HepG2 (cell line): ENCODE data around the gene ZFAND6. TPM values are rescaled to one million over a fixed set of nuclear protein-coding genes. Genes with fewer than 3 reads are reported as not detected.

Experiments used
- ATF7-NPFF ChIP-seq: sonication (generic); formaldehyde crosslinking; IDR thresholded peaks from 2 replicates; pipeline ENCODE4 v1.8.1; 2023; ENCODE audit warnings: mild to moderate bottlenecking, low read depth, missing genetic modification reagents, moderate library complexity
- ESRRA ChIP-seq: sonication (generic); formaldehyde crosslinking; IDR thresholded peaks from 2 replicates; pipeline ENCODE4 v1.5.1; 2020; ENCODE audit warnings: mild to moderate bottlenecking, low read depth, missing genetic modification reagents
- KDM2A ChIP-seq: sonication (generic); formaldehyde crosslinking; IDR thresholded peaks from 2 replicates; pipeline ENCODE4 v1.4.0; 2020; ENCODE audit warnings: low read depth, missing genetic modification reagents, borderline replicate concordance
- MTA1 ChIP-seq: sonication (generic); formaldehyde crosslinking; IDR thresholded peaks from 2 replicates; pipeline ENCODE4 v1.4.0; 2020; ENCODE audit warnings: missing genetic modification reagents, mild to moderate bottlenecking, borderline replicate concordance
- NAIF1 ChIP-seq: sonication (generic); formaldehyde crosslinking; IDR thresholded peaks from 2 replicates; pipeline ENCODE4 v1.5.0; 2020; ENCODE audit warnings: mild to moderate bottlenecking, missing genetic modification reagents, borderline replicate concordance
- NONO ChIP-seq, 2 experiments: fragments of 450-650 bp in 1 of 2; sonication (generic) in 1 of 2; formaldehyde crosslinking in 1 of 2; IDR thresholded peaks in 1 of 2; conservative IDR thresholded peaks in 1 of 2; 2 replicates each; pipeline versions ENCODE4 v1.6.1 to v1.8.0; 2017 to 2022; ENCODE audit warnings: mild to moderate bottlenecking in 1 of 2, missing genetic modification reagents in 1 of 2, moderate library complexity in 1 of 2
- PAWR ChIP-seq: sonication (generic); formaldehyde crosslinking; IDR thresholded peaks from 2 replicates; pipeline ENCODE4 v1.4.0; 2020; ENCODE audit warnings: missing genetic modification reagents, mild to moderate bottlenecking, borderline replicate concordance
- PPARG ChIP-seq: conservative IDR thresholded peaks from 2 replicates; pipeline ENCODE4 v1.6.1; 2016; ENCODE audit warnings: missing biosample characterization, missing genetic modification reagents
- RFXANK ChIP-seq: IDR thresholded peaks from 2 replicates; pipeline ENCODE4 v1.6.1; 2016
- SALL2 ChIP-seq: sonication (generic); formaldehyde crosslinking; IDR thresholded peaks from 2 replicates; pipeline ENCODE4 v1.8.1; 2023; ENCODE audit warnings: mild to moderate bottlenecking, missing genetic modification reagents, inconsistent platforms
- SKI ChIP-seq: fragments of 450-650 bp; IDR thresholded peaks from one replicate; pipeline ENCODE4 v1.6.1; 2018; ENCODE audit warnings: mild to moderate bottlenecking; ENCODE audit not compliant: partially characterized antibody
- TOPORS ChIP-seq: sonication (generic); formaldehyde crosslinking; IDR thresholded peaks from 2 replicates; pipeline ENCODE4 v1.8.0; 2023; ENCODE audit warnings: mild to moderate bottlenecking, missing genetic modification reagents
- ZC3H4 ChIP-seq: sonication (generic); formaldehyde crosslinking; IDR thresholded peaks from 2 replicates; pipeline ENCODE4 v1.4.0; 2020; ENCODE audit warnings: missing genetic modification reagents, borderline replicate concordance
- ZNF350 ChIP-seq: sonication (generic); formaldehyde crosslinking; IDR thresholded peaks from 2 replicates; pipeline ENCODE4 v1.4.0; 2020; ENCODE audit warnings: mild to moderate bottlenecking, low read depth, missing genetic modification reagents, borderline replicate concordance
- ZNF547 ChIP-seq: sonication (generic); formaldehyde crosslinking; IDR thresholded peaks from 2 replicates; pipeline ENCODE4 v1.5.1; 2020; ENCODE audit warnings: mild to moderate bottlenecking, missing genetic modification reagents
- polyA plus RNA-seq, 8 experiments: library from polyadenylated mRNA; depleted of rRNA in 3 of 8; stranded (reverse) in 7 of 8; unstranded in 1 of 8; fragments of >200 nt; fragmentation: Illumina TruSeq in 4 of 8; extraction: Trizol in 4 of 8; gene quantifications; 2 replicates each; pipeline versions ENCODE4 v1.2.1 to v1.2.3, GENCODE V29; 2011 to 2016; ENCODE audit warnings: low read depth in 4 of 8, missing spikeins in 1 of 8, mixed read lengths in 1 of 8; ENCODE audit not compliant: insufficient read depth in 1 of 8
- total RNA-seq, 5 experiments: library from RNA; depleted of rRNA; stranded (reverse); fragments of >200 nt; fragmentation: Illumina TruSeq; extraction: Trizol; gene quantifications; 2 replicates each; pipeline ENCODE4 v1.2.3, GENCODE V29; 2016; ENCODE audit warnings: low read depth in 1 of 5
- TF ChIP-seq, protein P1 (sequence below): sonication (generic); formaldehyde crosslinking; IDR thresholded peaks from 2 replicates; pipeline ENCODE4 v1.5.0; 2020; ENCODE audit warnings: mild to moderate bottlenecking, missing genetic modification reagents, borderline replicate concordance
- TF ChIP-seq, protein P2 (sequence below): sonication (generic); formaldehyde crosslinking; IDR thresholded peaks from 2 replicates; pipeline ENCODE4 v1.8.0; 2022; ENCODE audit warnings: missing genetic modification reagents, mild to moderate bottlenecking, borderline replicate concordance
- TF ChIP-seq, protein P3 (sequence below): sonication (generic); formaldehyde crosslinking; conservative IDR thresholded peaks from 2 replicates; pipeline ENCODE4 v1.4.0; 2020; ENCODE audit warnings: missing genetic modification reagents
- TF ChIP-seq, protein P4 (sequence below): sonication (generic); formaldehyde crosslinking; IDR thresholded peaks from 2 replicates; pipeline ENCODE4 v1.4.0; 2020; ENCODE audit warnings: missing genetic modification reagents
- TF ChIP-seq, protein P5 (sequence below): sonication (generic); formaldehyde crosslinking; IDR thresholded peaks from 2 replicates; pipeline ENCODE4 v1.8.0; 2022; ENCODE audit warnings: missing genetic modification reagents, low read depth, mild to moderate bottlenecking, borderline replicate concordance
- TF ChIP-seq, protein P6 (sequence below): sonication (generic); formaldehyde crosslinking; IDR thresholded peaks from 2 replicates; pipeline ENCODE4 v1.9.0; 2021; ENCODE audit warnings: missing genetic modification reagents, borderline replicate concordance

The ZFAND6 gene
- total and polyA plus RNA-seq, 2 of the 13 experiments (the other 11 are each of a cell fraction or from before 2014, with no cell fraction given) = 84.2 to 115 TPM

DNA sequence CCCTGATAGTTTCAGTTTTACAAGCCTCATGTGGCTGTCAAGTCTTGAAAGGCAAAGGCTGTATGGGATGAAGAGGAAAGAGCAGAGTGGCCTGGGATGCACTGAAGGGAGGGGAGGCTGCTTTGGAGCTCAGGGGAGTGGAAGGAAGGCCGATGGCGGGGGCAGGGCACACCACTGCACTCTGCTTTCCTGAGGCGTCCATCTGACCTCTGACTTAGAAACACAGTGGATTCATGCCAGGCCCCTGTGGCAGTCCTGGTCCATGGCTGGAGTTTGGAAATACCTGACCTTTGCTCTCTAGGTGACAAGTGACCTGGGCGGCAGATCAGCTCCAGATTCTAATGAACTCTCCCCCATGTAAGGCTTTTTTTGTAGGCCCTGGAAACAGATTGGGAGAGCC is 112.3 kb downstream of the ZFAND6 start (continued):
- TF ChIP-seq, protein P1, sequence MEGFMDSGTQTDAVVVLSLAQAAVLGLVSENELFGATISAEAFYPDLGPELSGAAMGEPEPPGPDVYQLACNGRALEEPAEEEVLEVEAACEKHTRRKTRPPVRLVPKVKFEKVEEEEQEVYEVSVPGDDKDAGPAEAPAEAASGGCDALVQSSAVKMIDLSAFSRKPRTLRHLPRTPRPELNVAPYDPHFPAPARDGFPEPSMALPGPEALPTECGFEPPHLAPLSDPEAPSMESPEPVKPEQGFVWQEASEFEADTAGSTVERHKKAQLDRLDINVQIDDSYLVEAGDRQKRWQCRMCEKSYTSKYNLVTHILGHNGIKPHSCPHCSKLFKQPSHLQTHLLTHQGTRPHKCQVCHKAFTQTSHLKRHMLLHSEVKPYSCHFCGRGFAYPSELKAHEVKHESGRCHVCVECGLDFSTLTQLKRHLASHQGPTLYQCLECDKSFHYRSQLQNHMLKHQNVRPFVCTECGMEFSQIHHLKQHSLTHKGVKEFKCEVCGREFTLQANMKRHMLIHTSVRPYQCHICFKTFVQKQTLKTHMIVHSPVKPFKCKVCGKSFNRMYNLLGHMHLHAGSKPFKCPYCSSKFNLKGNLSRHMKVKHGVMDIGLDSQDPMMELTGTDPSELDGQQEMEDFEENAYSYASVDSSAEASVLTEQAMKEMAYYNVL = peak; percentile 52; the same call in 1 of the 2 replicates
- TF ChIP-seq PAWR (CRISPR knock-in tag) (no peak), MTA1 (CRISPR knock-in tag) (peak; percentile 87), ZNF350 (CRISPR knock-in tag) (peak; percentile 65; the same call in 1 of the 2 replicates), ZC3H4 (CRISPR knock-in tag) (no peak), ESRRA (peak; percentile 86; the same call in 1 of the 2 replicates), SKI (peak; percentile 70), ATF7-NPFF (CRISPR knock-in tag) (no peak), KDM2A (CRISPR knock-in tag) (peak; percentile 42; the same call in 1 of the 2 replicates), RFXANK (CRISPR knock-in tag) (no peak), ZNF547 (no peak), TOPORS (CRISPR knock-in tag) (no peak), PPARG (peak; percentile 99), NONO (IDR thresholded peaks at IDR 0.05) (no peak), NONO (CRISPR knock-in tag; conservative IDR thresholded peaks at IDR 0.05) (peak; percentile 44), NAIF1 (CRISPR knock-in tag) (no peak), SALL2 (CRISPR knock-in tag) (no peak)
- TF ChIP-seq, protein P2, sequence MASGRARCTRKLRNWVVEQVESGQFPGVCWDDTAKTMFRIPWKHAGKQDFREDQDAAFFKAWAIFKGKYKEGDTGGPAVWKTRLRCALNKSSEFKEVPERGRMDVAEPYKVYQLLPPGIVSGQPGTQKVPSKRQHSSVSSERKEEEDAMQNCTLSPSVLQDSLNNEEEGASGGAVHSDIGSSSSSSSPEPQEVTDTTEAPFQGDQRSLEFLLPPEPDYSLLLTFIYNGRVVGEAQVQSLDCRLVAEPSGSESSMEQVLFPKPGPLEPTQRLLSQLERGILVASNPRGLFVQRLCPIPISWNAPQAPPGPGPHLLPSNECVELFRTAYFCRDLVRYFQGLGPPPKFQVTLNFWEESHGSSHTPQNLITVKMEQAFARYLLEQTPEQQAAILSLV (CRISPR knock-in tag) = no peak
- TF ChIP-seq, protein P3, sequence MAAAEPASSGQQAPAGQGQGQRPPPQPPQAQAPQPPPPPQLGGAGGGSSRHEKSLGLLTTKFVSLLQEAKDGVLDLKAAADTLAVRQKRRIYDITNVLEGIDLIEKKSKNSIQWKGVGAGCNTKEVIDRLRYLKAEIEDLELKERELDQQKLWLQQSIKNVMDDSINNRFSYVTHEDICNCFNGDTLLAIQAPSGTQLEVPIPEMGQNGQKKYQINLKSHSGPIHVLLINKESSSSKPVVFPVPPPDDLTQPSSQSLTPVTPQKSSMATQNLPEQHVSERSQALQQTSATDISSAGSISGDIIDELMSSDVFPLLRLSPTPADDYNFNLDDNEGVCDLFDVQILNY (CRISPR knock-in tag) = no peak
- TF ChIP-seq, protein P4, sequence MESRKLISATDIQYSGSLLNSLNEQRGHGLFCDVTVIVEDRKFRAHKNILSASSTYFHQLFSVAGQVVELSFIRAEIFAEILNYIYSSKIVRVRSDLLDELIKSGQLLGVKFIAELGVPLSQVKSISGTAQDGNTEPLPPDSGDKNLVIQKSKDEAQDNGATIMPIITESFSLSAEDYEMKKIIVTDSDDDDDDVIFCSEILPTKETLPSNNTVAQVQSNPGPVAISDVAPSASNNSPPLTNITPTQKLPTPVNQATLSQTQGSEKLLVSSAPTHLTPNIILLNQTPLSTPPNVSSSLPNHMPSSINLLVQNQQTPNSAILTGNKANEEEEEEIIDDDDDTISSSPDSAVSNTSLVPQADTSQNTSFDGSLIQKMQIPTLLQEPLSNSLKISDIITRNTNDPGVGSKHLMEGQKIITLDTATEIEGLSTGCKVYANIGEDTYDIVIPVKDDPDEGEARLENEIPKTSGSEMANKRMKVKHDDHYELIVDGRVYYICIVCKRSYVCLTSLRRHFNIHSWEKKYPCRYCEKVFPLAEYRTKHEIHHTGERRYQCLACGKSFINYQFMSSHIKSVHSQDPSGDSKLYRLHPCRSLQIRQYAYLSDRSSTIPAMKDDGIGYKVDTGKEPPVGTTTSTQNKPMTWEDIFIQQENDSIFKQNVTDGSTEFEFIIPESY (CRISPR knock-in tag) = no peak
- TF ChIP-seq, protein P5, sequence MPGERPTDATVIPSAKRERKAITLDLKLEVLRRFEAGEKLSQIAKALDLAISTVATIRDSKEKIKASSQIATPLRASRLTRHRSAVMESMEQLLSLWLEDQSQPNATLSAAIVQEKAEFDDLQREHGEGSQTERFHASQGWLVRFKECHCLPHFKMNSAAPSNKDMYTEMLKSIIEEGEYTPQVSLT = no peak
- TF ChIP-seq, protein P6, sequence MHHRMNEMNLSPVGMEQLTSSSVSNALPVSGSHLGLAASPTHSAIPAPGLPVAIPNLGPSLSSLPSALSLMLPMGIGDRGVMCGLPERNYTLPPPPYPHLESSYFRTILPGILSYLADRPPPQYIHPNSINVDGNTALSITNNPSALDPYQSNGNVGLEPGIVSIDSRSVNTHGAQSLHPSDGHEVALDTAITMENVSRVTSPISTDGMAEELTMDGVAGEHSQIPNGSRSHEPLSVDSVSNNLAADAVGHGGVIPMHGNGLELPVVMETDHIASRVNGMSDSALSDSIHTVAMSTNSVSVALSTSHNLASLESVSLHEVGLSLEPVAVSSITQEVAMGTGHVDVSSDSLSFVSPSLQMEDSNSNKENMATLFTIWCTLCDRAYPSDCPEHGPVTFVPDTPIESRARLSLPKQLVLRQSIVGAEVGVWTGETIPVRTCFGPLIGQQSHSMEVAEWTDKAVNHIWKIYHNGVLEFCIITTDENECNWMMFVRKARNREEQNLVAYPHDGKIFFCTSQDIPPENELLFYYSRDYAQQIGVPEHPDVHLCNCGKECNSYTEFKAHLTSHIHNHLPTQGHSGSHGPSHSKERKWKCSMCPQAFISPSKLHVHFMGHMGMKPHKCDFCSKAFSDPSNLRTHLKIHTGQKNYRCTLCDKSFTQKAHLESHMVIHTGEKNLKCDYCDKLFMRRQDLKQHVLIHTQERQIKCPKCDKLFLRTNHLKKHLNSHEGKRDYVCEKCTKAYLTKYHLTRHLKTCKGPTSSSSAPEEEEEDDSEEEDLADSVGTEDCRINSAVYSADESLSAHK (CRISPR knock-in tag) = no peak
